GM12801 (cell line): ENCODE data around the gene GRIK4.

ENCODE experiments used
- CTCF ChIP-seq: IDR thresholded peaks from one replicate; pipeline ENCODE4 v1.5.1; 2011; ENCODE audit warnings: control low read depth; ENCODE audit not compliant: insufficient read length; ENCODE audit errors: extremely low read depth

Gene GRIK4

GRCh38 chr11:120690406-120690805 lies 178.9 kb downstream of the GRIK4 start:
- no peak for TF ChIP-seq CTCF

- TF ChIP-seq CTCF = no peak
These were observed 183.2 kb downstream of the GRIK4 start for GRCh38 chr11:120694726-120695125.

GRCh38 chr11:120695426-120695825 lies 183.9 kb downstream of the GRIK4 start:
- no peak for TF ChIP-seq CTCF

GRCh38 chr11:120695939-120696338 lies 184.4 kb downstream of the GRIK4 start:
- no peak for TF ChIP-seq CTCF

- no peak for TF ChIP-seq CTCF
These were observed 185.2 kb downstream of the GRIK4 start for GRCh38 chr11:120696597-120697218.

DNA sequence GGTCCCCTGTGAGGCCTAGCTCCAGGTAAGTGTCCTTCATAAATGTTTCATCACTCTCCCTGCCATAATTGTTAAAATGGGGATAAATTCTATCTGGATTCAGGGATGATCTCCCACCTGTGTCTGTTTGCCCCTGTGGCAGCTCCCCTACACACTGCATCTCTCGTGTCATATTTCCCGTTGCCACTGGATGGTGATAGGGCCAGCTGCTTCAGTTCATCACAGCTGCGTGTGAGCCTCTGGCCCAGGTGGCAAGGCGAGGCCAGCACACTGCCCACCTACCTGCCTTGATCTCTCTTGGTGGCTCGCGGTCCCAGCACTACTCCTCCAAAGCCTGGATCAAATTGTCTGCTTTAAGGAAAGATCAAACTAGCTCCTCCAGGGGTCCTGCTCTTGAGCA lies 187.4 kb downstream of the GRIK4 start:
- TF ChIP-seq CTCF = no peak

DNA sequence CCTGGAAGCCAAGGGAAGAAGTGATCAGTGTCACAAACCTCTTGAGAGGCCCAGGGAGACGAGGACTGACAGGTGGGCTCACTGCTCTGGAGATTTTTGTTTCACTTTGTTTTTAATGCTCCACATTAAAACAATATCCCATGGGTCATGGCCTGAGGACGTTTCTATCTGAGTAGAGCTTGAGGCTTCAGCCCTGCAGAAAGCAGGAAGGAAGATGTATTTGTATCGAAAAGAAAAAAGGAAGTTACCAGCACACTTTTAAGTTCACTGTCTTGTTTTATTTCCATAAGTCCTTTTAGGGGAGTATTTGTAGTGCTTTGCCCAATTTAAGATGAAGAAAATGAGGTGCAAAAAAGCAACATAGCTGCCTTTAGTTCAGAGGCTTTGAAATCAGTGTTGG lies 191.1 kb downstream of the GRIK4 start:
- TF ChIP-seq CTCF = no peak
